Adipocyte (in vitro differentiated cells): ENCODE results near the gene ID3.
A peak's percentile ranks its signal among the peaks of the same experiment; 100 is the strongest.
"Not testable (repeated sequence)": the region's sequence is repeated elsewhere in the genome, so short reads cannot be mapped to it uniquely, and the experiment has no call there.

ENCODE experiments used
- DNase-seq: peaks from one replicate; pipeline ENCODE4 v3.0.0-alpha.2; 2015; ENCODE audit warnings: low read depth
- H3K27me3 ChIP-seq: replicated peaks from 2 replicates; pipeline ENCODE4 v1.7.0; 2013; ENCODE audit warnings: mild to moderate bottlenecking, low read length, moderate library complexity; ENCODE audit not compliant: control insufficient read depth, insufficient read depth
- H3K36me3 ChIP-seq: 2 replicates; pipeline ENCODE4 v1.7.0; 2013; ENCODE audit warnings: low read length, mild to moderate bottlenecking, moderate library complexity; ENCODE audit not compliant: control insufficient read depth, insufficient read depth, severe bottlenecking
- H3K4me1 ChIP-seq: 2 replicates; pipeline ENCODE4 v1.7.0; 2013; ENCODE audit warnings: mild to moderate bottlenecking, low read length, moderate library complexity; ENCODE audit not compliant: control insufficient read depth, insufficient read depth
- H3K4me3 ChIP-seq: 2 replicates; pipeline ENCODE4 v1.7.0; 2013; ENCODE audit warnings: mild to moderate bottlenecking, low read length, moderate library complexity
- H3K9ac ChIP-seq: 2 replicates; pipeline ENCODE4 v1.7.0; 2013; ENCODE audit warnings: mild to moderate bottlenecking, low read length, moderate library complexity
- H3K9me3 ChIP-seq: 2 replicates; pipeline ENCODE4 v1.7.0; 2013; ENCODE audit warnings: mild to moderate bottlenecking, low read length, moderate library complexity; ENCODE audit not compliant: control insufficient read depth

ID3 gene

GRCh38 chr1:23543707-23544443 lies 15.4 kb downstream of the ID3 start:
- no peaks in the 10 kb centered on the region for H3K9me3 ChIP-seq
- no peaks in the 10 kb centered on the region for H3K27me3 ChIP-seq
- DNase-seq, result no peak
- no peak overlapping the region for H3K4me3 ChIP-seq
- H3K36me3 ChIP-seq, result no peaks in the 10 kb centered on the region
- H3K4me1 ChIP-seq, result peaks cover 17% of the 10 kb centered on the region
- H3K9ac ChIP-seq, result peak overlapping the region; percentile 50

DNA sequence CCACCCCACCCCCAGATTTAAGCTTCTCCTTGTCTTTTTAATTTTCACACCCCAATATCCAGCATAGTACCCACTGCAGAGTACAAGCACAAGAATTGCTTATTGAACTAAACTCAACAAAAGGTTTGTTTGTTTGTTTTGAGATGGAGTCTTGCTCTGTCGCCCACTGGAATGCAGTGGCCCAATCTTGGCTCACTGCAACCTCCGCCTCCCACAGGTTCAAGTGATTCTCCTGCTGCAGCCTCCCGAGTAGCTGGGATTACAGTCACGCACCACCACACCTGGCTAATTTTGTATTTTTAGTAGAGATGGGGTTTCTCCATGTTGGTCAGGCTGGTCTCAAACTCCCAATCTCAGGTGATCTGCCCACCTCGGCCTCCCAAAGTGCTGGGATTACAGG lies 16.4 kb downstream of the ID3 start:
- H3K36me3 ChIP-seq, H3K4me3 ChIP-seq, H3K9ac ChIP-seq, DNase-seq, H3K9me3 ChIP-seq, H3K27me3 ChIP-seq: not testable (repeated sequence)
- H3K4me1 ChIP-seq, result peaks cover 12% of the 10 kb centered on the region

- no peaks in the 10 kb centered on the region for H3K27me3 ChIP-seq
- peak overlapping the region; percentile 72 for H3K9ac ChIP-seq
- DNase-seq, result peak; percentile 94
- no peaks in the 10 kb centered on the region for H3K36me3 ChIP-seq
- peaks cover 12% of the 10 kb centered on the region for H3K4me1 ChIP-seq
- H3K4me3 ChIP-seq, result peak overlapping the region; percentile 73
- no peaks in the 10 kb centered on the region for H3K9me3 ChIP-seq
Measured at GRCh38 chr1:23539698-23540266, 19.5 kb downstream of the ID3 start.

- DNase-seq, result peak; percentile 69
- Histone ChIP-seq H3K4me3 (no peak overlapping the region), H3K9me3 (no peaks in the 10 kb centered on the region), H3K36me3 (no peaks in the 10 kb centered on the region), H3K27me3 (no peaks in the 10 kb centered on the region), H3K9ac (no peak overlapping the region), H3K4me1 (peaks cover 4% of the 10 kb centered on the region)
Measured at GRCh38 chr1:23537296-23537973, 21.9 kb downstream of the ID3 start.

GRCh38 chr1:23533246-23534023 lies 25.9 kb downstream of the ID3 start:
- Histone ChIP-seq H3K4me1 (peaks cover 15% of the 10 kb centered on the region), H3K27me3 (peaks cover 11% of the 10 kb centered on the region), H3K36me3 (no peaks in the 10 kb centered on the region), H3K9me3 (no peaks in the 10 kb centered on the region), H3K9ac (no peak overlapping the region), H3K4me3 (no peak overlapping the region)
- DNase-seq, result no peak

DNA sequence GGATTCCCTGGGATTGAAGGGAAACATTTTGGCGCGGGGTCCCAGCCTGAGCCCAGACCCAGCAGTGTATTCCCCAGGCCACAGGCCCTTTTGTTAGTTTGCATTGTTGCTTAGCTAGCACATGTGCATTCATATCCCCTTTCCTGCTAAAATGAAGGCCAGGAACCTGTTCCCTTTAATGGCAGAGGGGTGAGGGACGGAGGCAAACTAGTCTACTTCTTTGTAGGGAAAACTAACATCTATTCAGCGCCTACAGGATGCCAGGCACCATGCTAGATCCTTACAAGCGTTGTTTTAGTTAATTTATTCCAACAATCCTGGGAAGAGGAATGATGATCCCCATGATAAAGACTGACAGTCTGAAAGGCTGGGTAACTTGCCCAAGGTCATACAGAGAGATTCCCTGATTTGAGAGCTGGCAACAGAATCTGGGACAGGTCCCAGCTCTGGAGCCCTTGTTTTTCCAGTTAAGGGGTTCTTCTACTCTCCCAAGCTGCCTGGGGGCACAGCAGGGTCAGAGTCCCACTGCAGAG lies 27.7 kb downstream of the ID3 start:
- peak overlapping the region; percentile 69 for H3K9ac ChIP-seq
- no peak for DNase-seq
- H3K27me3 ChIP-seq, result peaks cover 11% of the 10 kb centered on the region
- no peaks in the 10 kb centered on the region for H3K9me3 ChIP-seq
- H3K4me1 ChIP-seq, result peaks cover 21% of the 10 kb centered on the region
- no peaks in the 10 kb centered on the region for H3K36me3 ChIP-seq
- peak overlapping the region; percentile 70 for H3K4me3 ChIP-seq

- Histone ChIP-seq H3K4me1 (peaks cover 21% of the 10 kb centered on the region), H3K36me3 (no peaks in the 10 kb centered on the region), H3K27me3 (peaks cover 11% of the 10 kb centered on the region), H3K9ac (peak within 1 kb of the TSS; percentile 69), H3K4me3 (peak within 1 kb of the TSS; percentile 71), H3K9me3 (no peaks in the 10 kb centered on the region)
- peak; percentile 96 for DNase-seq
Measured at GRCh38 chr1:23530747-23531561, 28.3 kb downstream of the ID3 start, which contains the start of gene E2F2. E2F2 (minus strand) TSS chr1:23531233; CDS start chr1:23530793, 440 bp downstream.

DNA sequence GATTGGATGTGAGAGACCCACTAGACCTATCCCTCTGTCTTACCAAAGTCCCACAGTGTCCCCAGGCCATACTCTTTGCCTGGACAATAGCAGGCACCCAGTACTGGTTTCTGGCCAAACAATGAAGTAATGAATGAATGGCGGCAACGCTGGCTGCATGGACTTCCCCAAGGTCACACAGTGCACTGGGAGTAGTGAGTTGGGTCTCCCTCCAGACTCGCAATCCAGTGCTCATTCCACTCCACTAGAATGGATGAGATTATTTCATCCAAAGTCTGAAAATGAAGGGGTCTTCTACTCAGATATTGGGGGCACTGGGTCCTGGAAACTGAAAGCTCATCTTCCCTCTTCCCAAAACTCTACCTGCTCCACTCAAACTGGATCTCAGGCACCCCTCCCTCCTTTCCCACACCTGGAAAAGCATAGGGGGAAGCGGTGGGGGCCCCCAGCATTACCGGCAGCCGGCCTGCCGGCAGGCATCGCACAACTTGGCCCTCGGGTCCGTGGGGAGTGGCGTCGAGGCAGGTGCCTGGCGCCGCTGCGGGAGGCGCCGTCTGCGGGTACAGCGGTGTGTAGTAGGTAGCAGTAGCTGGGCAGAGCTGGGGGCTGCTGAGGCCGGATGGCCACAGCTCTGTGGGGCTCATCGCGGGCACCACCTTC lies 29.1 kb downstream of the ID3 start:
- Histone ChIP-seq H3K4me1 (peaks cover 21% of the 10 kb centered on the region), H3K27me3 (peaks cover 11% of the 10 kb centered on the region), H3K9me3 (no peaks in the 10 kb centered on the region), H3K9ac (peak overlapping the region; percentile 41), H3K4me3 (peak overlapping the region; percentile 71), H3K36me3 (no peaks in the 10 kb centered on the region)
- no peak for DNase-seq

DNA sequence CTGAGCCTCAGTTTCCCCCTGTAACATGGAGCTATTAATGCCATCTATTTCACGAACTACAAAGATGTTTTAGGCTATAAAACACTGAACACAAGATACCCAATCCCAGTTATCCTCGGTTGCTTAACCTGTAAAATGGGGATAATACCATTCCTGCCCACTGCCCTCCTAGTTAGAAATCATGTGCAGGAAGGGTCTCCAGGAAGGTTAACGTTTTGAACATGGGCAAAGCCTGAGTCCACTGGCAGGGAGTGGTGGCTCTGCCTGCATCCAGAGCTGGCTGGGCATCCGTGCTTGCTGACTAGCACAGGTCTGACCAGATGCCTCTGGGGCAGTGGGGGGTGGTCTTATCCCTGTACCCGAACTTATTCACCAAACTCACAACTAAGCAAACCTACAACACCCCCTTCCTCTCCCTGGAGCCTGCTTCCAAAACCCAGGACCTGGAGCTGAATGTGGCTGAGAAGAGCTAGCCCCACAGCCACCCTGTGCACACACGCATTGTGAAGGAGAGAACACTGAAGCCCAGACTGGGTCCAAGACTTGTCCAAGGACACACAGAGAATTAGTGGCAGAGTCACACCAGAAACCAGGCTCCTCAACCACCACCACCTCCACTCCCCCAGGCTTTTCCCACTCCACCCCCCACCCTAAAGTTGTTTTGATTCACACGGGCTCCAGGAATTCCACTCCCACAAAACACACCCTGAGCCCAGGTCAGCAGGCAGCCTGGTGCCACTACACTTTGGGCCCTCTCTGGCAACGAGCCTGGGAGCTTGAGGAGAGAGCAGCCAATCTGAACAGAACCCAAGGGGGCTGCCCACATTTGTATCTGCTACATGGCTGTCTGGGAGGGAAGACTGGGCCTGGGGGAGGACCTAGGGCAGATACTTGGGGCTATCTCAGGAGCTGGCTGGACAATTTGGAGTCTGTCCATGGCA lies 29.9 kb downstream of the ID3 start:
- no peak for DNase-seq
- Histone ChIP-seq H3K9me3 (no peaks in the 10 kb centered on the region), H3K4me3 (no peak overlapping the region), H3K9ac (no peak overlapping the region), H3K27me3 (peaks cover 11% of the 10 kb centered on the region), H3K4me1 (peaks cover 21% of the 10 kb centered on the region), H3K36me3 (no peaks in the 10 kb centered on the region)
